Measurements from ENCODE around the gene BANF1. TPM values are rescaled to one million over a fixed set of nuclear protein-coding genes. Genes with fewer than 3 reads are reported as not detected.

BANF1 gene
- total and polyA plus RNA-seq, 2 of the 13 experiments (the other 11 are each of a cell fraction or from before 2014, with no cell fraction given): 40.5 to 86.5 TPM

DNA sequence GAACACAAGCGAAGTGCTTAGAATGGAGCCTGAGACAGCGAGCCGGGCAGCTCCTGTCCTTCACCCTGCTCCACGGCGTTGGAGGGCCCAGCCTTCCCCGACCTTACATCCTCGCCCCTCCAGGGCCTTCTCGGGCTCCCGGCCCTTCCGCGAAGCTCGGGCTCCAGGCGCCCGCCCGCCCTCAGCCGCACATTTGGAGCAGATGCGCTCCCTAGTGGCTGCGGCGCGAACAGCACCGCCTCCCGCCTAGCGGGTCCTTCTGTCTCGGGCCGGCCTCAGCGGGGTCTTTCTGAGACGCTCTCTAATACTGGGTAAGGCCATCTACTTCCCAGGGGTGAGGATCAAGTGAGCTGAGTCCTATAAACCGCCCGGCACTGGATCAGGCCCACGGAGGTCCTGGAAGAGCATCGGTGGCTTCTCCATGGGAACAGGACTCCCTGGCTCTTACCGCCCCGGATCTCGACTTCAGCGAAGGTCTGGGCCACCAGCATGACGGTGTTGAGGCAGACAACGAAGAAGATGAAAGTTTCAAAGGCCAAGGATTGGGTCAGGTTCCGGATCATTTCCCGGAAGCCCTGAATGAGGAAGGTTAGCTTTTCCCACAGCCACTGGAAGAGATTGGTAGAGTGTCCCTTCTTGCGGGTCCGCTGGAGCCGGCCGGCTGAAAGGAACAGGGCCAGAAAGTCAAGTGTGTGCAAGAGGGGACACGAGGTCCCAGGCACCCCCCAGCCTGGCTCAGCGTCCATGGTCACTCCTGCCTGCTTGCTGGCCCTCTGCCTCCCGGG, 20.3 kb downstream of the BANF1 start (continued):
- TF ChIP-seq, protein P1, sequence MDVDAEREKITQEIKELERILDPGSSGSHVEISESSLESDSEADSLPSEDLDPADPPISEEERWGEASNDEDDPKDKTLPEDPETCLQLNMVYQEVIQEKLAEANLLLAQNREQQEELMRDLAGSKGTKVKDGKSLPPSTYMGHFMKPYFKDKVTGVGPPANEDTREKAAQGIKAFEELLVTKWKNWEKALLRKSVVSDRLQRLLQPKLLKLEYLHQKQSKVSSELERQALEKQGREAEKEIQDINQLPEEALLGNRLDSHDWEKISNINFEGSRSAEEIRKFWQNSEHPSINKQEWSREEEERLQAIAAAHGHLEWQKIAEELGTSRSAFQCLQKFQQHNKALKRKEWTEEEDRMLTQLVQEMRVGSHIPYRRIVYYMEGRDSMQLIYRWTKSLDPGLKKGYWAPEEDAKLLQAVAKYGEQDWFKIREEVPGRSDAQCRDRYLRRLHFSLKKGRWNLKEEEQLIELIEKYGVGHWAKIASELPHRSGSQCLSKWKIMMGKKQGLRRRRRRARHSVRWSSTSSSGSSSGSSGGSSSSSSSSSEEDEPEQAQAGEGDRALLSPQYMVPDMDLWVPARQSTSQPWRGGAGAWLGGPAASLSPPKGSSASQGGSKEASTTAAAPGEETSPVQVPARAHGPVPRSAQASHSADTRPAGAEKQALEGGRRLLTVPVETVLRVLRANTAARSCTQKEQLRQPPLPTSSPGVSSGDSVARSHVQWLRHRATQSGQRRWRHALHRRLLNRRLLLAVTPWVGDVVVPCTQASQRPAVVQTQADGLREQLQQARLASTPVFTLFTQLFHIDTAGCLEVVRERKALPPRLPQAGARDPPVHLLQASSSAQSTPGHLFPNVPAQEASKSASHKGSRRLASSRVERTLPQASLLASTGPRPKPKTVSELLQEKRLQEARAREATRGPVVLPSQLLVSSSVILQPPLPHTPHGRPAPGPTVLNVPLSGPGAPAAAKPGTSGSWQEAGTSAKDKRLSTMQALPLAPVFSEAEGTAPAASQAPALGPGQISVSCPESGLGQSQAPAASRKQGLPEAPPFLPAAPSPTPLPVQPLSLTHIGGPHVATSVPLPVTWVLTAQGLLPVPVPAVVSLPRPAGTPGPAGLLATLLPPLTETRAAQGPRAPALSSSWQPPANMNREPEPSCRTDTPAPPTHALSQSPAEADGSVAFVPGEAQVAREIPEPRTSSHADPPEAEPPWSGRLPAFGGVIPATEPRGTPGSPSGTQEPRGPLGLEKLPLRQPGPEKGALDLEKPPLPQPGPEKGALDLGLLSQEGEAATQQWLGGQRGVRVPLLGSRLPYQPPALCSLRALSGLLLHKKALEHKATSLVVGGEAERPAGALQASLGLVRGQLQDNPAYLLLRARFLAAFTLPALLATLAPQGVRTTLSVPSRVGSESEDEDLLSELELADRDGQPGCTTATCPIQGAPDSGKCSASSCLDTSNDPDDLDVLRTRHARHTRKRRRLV (CRISPR knock-in tag; IDR thresholded peaks at IDR 0.05): no peak
- TF ChIP-seq SIN3A (IDR thresholded peaks at IDR 0.05; ENCODE audit: borderline replicate concordance, low read depth, low read length) (no peak), XRCC5 (optimal IDR thresholded peaks at IDR 0.05; ENCODE audit: low read length) (peak; percentile 92), TEAD3 (CRISPR knock-in tag; optimal IDR thresholded peaks at IDR 0.05; ENCODE audit: borderline replicate concordance) (peak; percentile 54), ZNF292 (CRISPR knock-in tag; IDR thresholded peaks at IDR 0.05; ENCODE audit: borderline replicate concordance, low read depth) (no peak), ZNF780A (CRISPR knock-in tag; IDR thresholded peaks at IDR 0.05) (no peak), ZNF224 (CRISPR knock-in tag; IDR thresholded peaks at IDR 0.05) (peak; percentile 11; the same call in 1 of the 2 replicates), ATM (IDR thresholded peaks at IDR 0.05; ENCODE audit: borderline replicate concordance) (no peak), ARNT2 (CRISPR knock-in tag; IDR thresholded peaks at IDR 0.05; ENCODE audit: low read depth) (no peak), RAD21 (CRISPR knock-in tag; IDR thresholded peaks at IDR 0.05) (peak; percentile 71), GLI4 (CRISPR knock-in tag; IDR thresholded peaks at IDR 0.05; ENCODE audit: borderline replicate concordance) (0 out of 2 replicates have a peak, but pooled peaks have one; percentile 45), ZBTB38 (CRISPR knock-in tag; IDR thresholded peaks at IDR 0.05) (no peak), ZBTB39 (CRISPR knock-in tag; IDR thresholded peaks at IDR 0.05) (no peak)
- TF ChIP-seq, protein P2, sequence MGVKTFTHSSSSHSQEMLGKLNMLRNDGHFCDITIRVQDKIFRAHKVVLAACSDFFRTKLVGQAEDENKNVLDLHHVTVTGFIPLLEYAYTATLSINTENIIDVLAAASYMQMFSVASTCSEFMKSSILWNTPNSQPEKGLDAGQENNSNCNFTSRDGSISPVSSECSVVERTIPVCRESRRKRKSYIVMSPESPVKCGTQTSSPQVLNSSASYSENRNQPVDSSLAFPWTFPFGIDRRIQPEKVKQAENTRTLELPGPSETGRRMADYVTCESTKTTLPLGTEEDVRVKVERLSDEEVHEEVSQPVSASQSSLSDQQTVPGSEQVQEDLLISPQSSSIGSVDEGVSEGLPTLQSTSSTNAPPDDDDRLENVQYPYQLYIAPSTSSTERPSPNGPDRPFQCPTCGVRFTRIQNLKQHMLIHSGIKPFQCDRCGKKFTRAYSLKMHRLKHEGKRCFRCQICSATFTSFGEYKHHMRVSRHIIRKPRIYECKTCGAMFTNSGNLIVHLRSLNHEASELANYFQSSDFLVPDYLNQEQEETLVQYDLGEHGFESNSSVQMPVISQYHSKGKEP (CRISPR knock-in tag; IDR thresholded peaks at IDR 0.05): no peak
- TF ChIP-seq, protein P3, sequence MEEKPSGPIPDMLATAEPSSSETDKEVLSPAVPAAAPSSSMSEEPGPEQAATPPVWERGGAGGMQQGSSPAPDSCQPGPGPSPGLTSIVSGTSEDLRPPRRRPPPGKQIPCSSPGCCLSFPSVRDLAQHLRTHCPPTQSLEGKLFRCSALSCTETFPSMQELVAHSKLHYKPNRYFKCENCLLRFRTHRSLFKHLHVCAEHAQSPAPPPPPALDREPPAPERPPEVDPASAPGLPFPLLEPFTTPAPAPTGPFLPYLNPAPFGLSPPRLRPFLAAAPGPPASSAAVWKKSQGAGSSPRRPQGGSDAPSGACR (CRISPR knock-in tag; IDR thresholded peaks at IDR 0.05): no peak
- TF ChIP-seq, protein P4, sequence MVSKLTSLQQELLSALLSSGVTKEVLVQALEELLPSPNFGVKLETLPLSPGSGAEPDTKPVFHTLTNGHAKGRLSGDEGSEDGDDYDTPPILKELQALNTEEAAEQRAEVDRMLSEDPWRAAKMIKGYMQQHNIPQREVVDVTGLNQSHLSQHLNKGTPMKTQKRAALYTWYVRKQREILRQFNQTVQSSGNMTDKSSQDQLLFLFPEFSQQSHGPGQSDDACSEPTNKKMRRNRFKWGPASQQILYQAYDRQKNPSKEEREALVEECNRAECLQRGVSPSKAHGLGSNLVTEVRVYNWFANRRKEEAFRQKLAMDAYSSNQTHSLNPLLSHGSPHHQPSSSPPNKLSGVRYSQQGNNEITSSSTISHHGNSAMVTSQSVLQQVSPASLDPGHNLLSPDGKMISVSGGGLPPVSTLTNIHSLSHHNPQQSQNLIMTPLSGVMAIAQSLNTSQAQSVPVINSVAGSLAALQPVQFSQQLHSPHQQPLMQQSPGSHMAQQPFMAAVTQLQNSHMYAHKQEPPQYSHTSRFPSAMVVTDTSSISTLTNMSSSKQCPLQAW (CRISPR knock-in tag; IDR thresholded peaks at IDR 0.05): peak; percentile 31; the same call in 1 of the 2 replicates

All from HepG2 (cell line).